Left ventricle myocardium inferior (tissue), 1 donor: Measurements from ENCODE around the gene NCKAP5. TPM values are rescaled to one million over a fixed set of nuclear protein-coding genes. Genes with fewer than 3 reads are reported as not detected.
"Not testable (repeated sequence)": the region's sequence is repeated elsewhere in the genome, so short reads cannot be mapped to it uniquely, and the experiment has no call there.

ENCODE experiments used
- DNase-seq: peaks from one replicate; pipeline ENCODE4 v3.0.0-alpha.2; 2020
- H3K27ac ChIP-seq: fragments of 200-600 bp; replicated peaks from 2 replicates; pipeline ENCODE4 v1.8.0; 2021
- H3K27me3 ChIP-seq: fragments of 200-600 bp; 2 replicates; pipeline ENCODE4 v1.8.0; 2021; ENCODE audit warnings: low read depth
- H3K36me3 ChIP-seq: fragments of 200-600 bp; 2 replicates; pipeline ENCODE4 v1.8.0; 2021
- H3K4me1 ChIP-seq: fragments of 200-600 bp; 2 replicates; pipeline ENCODE4 v1.8.0; 2021
- H3K4me3 ChIP-seq: fragments of 200-600 bp; 2 replicates; pipeline ENCODE4 v1.8.0; 2021; ENCODE audit warnings: mild to moderate bottlenecking, moderate library complexity
- H3K9me3 ChIP-seq: fragments of 200-600 bp; replicated peaks from 2 replicates; pipeline ENCODE4 v1.8.0; 2021
- intact Hi-C: fragments of 100-400 bp; cut with micrococcal nuclease; formaldehyde crosslinking; loops from one replicate; pipeline ENCODE4 v1.11.0; 2022
- total RNA-seq: library from RNA; stranded (reverse); fragmentation: NEBNext Ultra II Directional; extraction: Animal tissue kit (Norgen Biotek cat#: 25700); gene quantifications from one replicate; pipeline ENCODE4 v1.2.1, GENCODE V29; 2021
- TF ChIP-seq, protein P1 (sequence below): fragments of 200-600 bp; IDR thresholded peaks from 2 replicates; pipeline ENCODE4 v1.8.0; 2021; ENCODE audit warnings: antibody characterized with exemption, mild to moderate bottlenecking, borderline replicate concordance
- donor health status: DM: no; HTN: yes; CAD: no; lungs with severe emphysema.

NCKAP5 gene
- total RNA-seq, 1 donor from 2014 or later = 6.0 TPM

DNA sequence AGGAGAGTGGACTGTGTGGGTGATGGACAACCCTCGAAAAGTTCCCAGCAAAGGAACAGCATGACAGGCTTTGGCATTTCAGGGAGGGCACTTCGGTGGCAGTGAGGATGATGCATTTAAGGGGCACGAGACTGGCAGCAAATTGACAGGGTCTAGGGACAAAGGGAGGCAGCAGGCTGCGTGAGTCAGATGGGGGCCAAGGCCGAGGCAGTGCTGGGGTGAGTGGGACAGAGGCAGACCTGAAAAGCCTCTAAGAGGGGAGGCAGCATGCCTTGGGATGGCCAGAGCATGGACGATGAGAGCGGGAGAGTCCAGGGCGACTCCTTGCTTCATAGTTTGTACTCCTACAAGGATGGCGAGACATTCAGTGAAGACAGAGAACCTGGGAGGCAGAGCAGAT, 848.8 kb downstream of the NCKAP5 start:
- no peak overlapping the region for H3K4me3 ChIP-seq
- no peaks in the 10 kb centered on the region for H3K4me1 ChIP-seq
- no peak for DNase-seq
- no peak overlapping the region for H3K27ac ChIP-seq
- intact Hi-C loops = no loop called here
- H3K27me3 ChIP-seq = no peaks in the 10 kb centered on the region
- TF ChIP-seq, protein P1, sequence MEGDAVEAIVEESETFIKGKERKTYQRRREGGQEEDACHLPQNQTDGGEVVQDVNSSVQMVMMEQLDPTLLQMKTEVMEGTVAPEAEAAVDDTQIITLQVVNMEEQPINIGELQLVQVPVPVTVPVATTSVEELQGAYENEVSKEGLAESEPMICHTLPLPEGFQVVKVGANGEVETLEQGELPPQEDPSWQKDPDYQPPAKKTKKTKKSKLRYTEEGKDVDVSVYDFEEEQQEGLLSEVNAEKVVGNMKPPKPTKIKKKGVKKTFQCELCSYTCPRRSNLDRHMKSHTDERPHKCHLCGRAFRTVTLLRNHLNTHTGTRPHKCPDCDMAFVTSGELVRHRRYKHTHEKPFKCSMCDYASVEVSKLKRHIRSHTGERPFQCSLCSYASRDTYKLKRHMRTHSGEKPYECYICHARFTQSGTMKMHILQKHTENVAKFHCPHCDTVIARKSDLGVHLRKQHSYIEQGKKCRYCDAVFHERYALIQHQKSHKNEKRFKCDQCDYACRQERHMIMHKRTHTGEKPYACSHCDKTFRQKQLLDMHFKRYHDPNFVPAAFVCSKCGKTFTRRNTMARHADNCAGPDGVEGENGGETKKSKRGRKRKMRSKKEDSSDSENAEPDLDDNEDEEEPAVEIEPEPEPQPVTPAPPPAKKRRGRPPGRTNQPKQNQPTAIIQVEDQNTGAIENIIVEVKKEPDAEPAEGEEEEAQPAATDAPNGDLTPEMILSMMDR = no peak
- H3K9me3 ChIP-seq = no peaks in the 10 kb centered on the region
- no peaks in the 10 kb centered on the region for H3K36me3 ChIP-seq

- no peaks in the 10 kb centered on the region for H3K27me3 ChIP-seq
- no peak overlapping the region for H3K4me3 ChIP-seq
- H3K36me3 ChIP-seq = no peaks in the 10 kb centered on the region
- no peak for DNase-seq
- TF ChIP-seq, protein P1 = no peak
- H3K4me1 ChIP-seq = no peaks in the 10 kb centered on the region
- no peak overlapping the region for H3K27ac ChIP-seq
- intact Hi-C loops = no loop called here
- H3K9me3 ChIP-seq = no peaks in the 10 kb centered on the region
Measured at GRCh38 chr2:132716954-132717353, 851.3 kb downstream of the NCKAP5 start.

- H3K4me1 ChIP-seq = no peaks in the 10 kb centered on the region
- intact Hi-C loops = no loop called here
- H3K9me3 ChIP-seq = no peaks in the 10 kb centered on the region
- DNase-seq = no peak
- no peak overlapping the region for H3K4me3 ChIP-seq
- TF ChIP-seq, protein P1 = no peak
- no peak overlapping the region for H3K27ac ChIP-seq
- H3K27me3 ChIP-seq = no peaks in the 10 kb centered on the region
- no peaks in the 10 kb centered on the region for H3K36me3 ChIP-seq
Measured at GRCh38 chr2:132715386-132716351, 852.6 kb downstream of the NCKAP5 start.

DNA sequence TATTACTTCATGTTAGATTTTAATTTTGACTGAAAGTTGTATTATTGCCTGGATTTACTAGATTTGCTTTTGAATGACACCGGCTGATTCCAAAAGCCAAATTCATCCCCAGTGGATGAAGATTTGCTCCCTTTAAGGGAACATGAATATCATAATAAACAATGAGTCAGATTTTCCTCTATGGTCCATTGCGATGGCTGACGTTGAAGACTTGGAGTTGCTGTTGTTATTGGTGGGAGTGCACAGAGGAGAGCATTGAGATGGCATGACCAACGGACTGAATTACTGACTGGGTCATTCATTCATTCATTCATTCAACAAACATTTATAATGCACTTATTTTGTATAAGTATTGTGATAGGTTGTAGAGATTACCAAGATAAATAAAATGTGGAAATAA, 864.9 kb downstream of the NCKAP5 start:
- Histone ChIP-seq H3K27me3 (no peaks in the 10 kb centered on the region), H3K36me3 (no peaks in the 10 kb centered on the region), H3K27ac (no peak overlapping the region), H3K9me3 (no peaks in the 10 kb centered on the region), H3K4me1 (no peaks in the 10 kb centered on the region), H3K4me3 (no peak overlapping the region)
- TF ChIP-seq, protein P1 = no peak
- DNase-seq = no peak
- intact Hi-C loops = no loop called here

DNA sequence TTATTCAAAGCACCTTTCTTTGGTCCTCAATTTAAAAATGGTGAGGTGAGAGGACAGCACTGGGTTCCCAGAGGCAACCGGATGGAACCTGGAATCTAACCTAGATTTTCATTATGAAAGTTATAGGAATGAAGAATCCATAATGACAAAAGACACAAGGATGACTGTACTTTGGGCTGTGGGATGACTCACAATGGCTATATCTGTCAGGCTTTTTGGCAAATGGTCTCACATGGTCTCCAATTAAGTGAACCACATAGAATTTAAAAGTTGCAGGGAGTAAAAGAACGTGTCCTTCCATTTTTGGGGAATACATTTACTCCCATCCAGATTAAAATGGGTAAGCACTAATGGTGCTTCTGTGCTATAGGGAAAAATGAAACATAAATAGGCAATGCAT, 866.5 kb downstream of the NCKAP5 start:
- no peak overlapping the region for H3K27ac ChIP-seq
- intact Hi-C loops = no loop called here
- no peaks in the 10 kb centered on the region for H3K9me3 ChIP-seq
- no peaks in the 10 kb centered on the region for H3K36me3 ChIP-seq
- no peaks in the 10 kb centered on the region for H3K27me3 ChIP-seq
- TF ChIP-seq, protein P1 = no peak
- H3K4me1 ChIP-seq = no peaks in the 10 kb centered on the region
- no peak for DNase-seq
- no peak overlapping the region for H3K4me3 ChIP-seq

- DNase-seq, intact Hi-C loops: not testable (repeated sequence)
Measured at GRCh38 chr2:132699802-132700201, 868.5 kb downstream of the NCKAP5 start.

GRCh38 chr2:132698347-132698746, 869.9 kb downstream of the NCKAP5 start:
- DNase-seq, H3K27ac ChIP-seq, H3K4me1 ChIP-seq, H3K36me3 ChIP-seq, intact Hi-C loops, H3K9me3 ChIP-seq, H3K27me3 ChIP-seq, H3K4me3 ChIP-seq: not testable (repeated sequence)

More at GRCh38 chr2:132699802-132700201, 868.5 kb downstream of the NCKAP5 start:
- H3K4me1 ChIP-seq, H3K4me3 ChIP-seq, H3K27me3 ChIP-seq, H3K27ac ChIP-seq, H3K36me3 ChIP-seq, H3K9me3 ChIP-seq: not testable (repeated sequence)
